Sigmoid colon (tissue), 4 donors: Measurements from ENCODE around the gene LRRIQ1.
A peak's percentile ranks its signal among the peaks of the same experiment; 100 is the strongest.

Experiments
- CTCF ChIP-seq, 4 experiments: fragments of 450-650 bp in 3 of 4; fragments of 200-600 bp in 1 of 4; IDR thresholded peaks; one replicate each; pipeline ENCODE4 v1.5.1; 2016 to 2019; ENCODE audit warnings: antibody characterized with exemption in 4 of 4, mild to moderate bottlenecking in 3 of 4, moderate library complexity in 2 of 4
- EP300 ChIP-seq, 4 donors: sonication (generic); formaldehyde crosslinking; IDR thresholded peaks; one replicate each; pipeline ENCODE4 v1.6.1; 2017; ENCODE audit warnings: antibody characterized with exemption in 4 of 4
- POLR2A ChIP-seq, 2 donors: fragments of 450-650 bp; IDR thresholded peaks; one replicate each; pipeline ENCODE4 v1.6.1; 2016; ENCODE audit warnings: antibody characterized with exemption in 2 of 2, mild to moderate bottlenecking in 2 of 2, moderate library complexity in 2 of 2
- POLR2AphosphoS5 ChIP-seq, 4 donors: sonication (generic); formaldehyde crosslinking; IDR thresholded peaks; one replicate each; pipeline ENCODE4 v1.6.1; 2017; ENCODE audit warnings: antibody characterized with exemption in 4 of 4

GRCh38 chr12:85016413-85016812, 19.7 kb upstream of the LRRIQ1 start:
- TF ChIP-seq CTCF (IDR thresholded peaks at IDR 0.05): no peak
- no peak for TF ChIP-seq POLR2A (IDR thresholded peaks at IDR 0.05)
- peak in 1 of 4 donors; percentile 32 for TF ChIP-seq POLR2AphosphoS5 (IDR thresholded peaks at IDR 0.05)
- no peak for TF ChIP-seq EP300 (IDR thresholded peaks at IDR 0.05)
